Measurements from ENCODE around the gene LRRC71.
"Not testable (repeated sequence)": the region's sequence is repeated elsewhere in the genome, so short reads cannot be mapped to it uniquely, and the experiment has no call there.

The LRRC71 gene

GRCh38 chr1:156908541-156908940, 11.9 kb upstream of the LRRC71 start:
- DNase-seq: no peak

- DNase-seq: no peak
These were observed 11.5 kb upstream of the LRRC71 start for GRCh38 chr1:156908955-156909354.

- DNase-seq: no peak
These were observed 10.8 kb upstream of the LRRC71 start for GRCh38 chr1:156909671-156910070.

- no peak for DNase-seq
These were observed 10.1 kb upstream of the LRRC71 start for GRCh38 chr1:156910309-156910782.

- no peak for DNase-seq
These were observed 8.7 kb upstream of the LRRC71 start for GRCh38 chr1:156911577-156912298.

GRCh38 chr1:156912310-156912709, 8.1 kb upstream of the LRRC71 start:
- DNase-seq: no peak

- no peak for DNase-seq
These were observed 7.3 kb upstream of the LRRC71 start for GRCh38 chr1:156912861-156913808.

GRCh38 chr1:156913809-156914387, 6.5 kb upstream of the LRRC71 start:
- DNase-seq: no peak

- DNase-seq: no peak
These were observed 6.0 kb upstream of the LRRC71 start for GRCh38 chr1:156914440-156914856.

- DNase-seq: no peak
These were observed 659 bp downstream of the LRRC71 start for GRCh38 chr1:156921053-156921529.

- DNase-seq: no peak
These were observed 2.7 kb downstream of the LRRC71 start for GRCh38 chr1:156922986-156923669.

GRCh38 chr1:156923670-156924477, 3.4 kb downstream of the LRRC71 start:
- no peak for DNase-seq

GRCh38 chr1:156924478-156925153, 4.2 kb downstream of the LRRC71 start:
- DNase-seq: no peak

GRCh38 chr1:156925154-156926010, 5.0 kb downstream of the LRRC71 start:
- DNase-seq: no peak

- no peak for DNase-seq
These were observed 5.7 kb downstream of the LRRC71 start for GRCh38 chr1:156926175-156926574.

- not testable (repeated sequence) for DNase-seq
These were observed 6.3 kb downstream of the LRRC71 start for GRCh38 chr1:156926695-156927094.

- peak; percentile 43 for DNase-seq
These were observed 7.0 kb downstream of the LRRC71 start for GRCh38 chr1:156927215-156928042.

GRCh38 chr1:156928043-156928602, 7.7 kb downstream of the LRRC71 start:
- no peak for DNase-seq
